Measurements from ENCODE around the gene CFH.

DNA sequence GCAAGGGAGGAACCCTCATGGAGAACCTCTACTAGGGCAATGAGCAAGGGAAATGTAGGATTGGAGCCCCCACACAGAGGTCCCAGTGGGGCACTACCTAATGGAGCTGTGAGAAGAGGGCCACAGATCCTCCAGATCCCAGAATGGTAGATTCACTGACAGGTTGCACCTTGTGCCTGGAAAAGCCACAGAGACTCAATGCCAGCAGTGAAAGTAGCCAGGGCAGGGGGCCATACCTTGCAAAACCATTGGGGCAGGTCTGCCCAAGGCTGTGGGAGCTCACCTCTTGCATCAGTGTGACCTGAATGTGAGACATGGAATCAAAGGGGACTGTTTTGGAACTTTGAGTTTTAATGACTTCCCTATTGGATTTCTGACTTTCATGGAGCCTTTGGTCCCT, 17.9 kb downstream of the CFH start:
- no peak for TF ChIP-seq CTCF (conservative IDR thresholded peaks at IDR 0.05; ENCODE audit: low read depth, low read length)
- TF ChIP-seq EZH2 (IDR thresholded peaks at IDR 0.05; ENCODE audit: borderline replicate concordance, low read depth, low read length, poor library complexity, severe bottlenecking) = no peak

All from A673 (cell line).